Panc1 (cell line): ENCODE data around the gene KDM2B. TPM values are rescaled to one million over a fixed set of nuclear protein-coding genes. Genes with fewer than 3 reads are reported as not detected.
A peak's percentile ranks its signal among the peaks of the same experiment; 100 is the strongest.

Source experiments
- ATAC-seq: fragments of 200-7000 bp; cut with Tn5 transposase; 2 replicates; pipeline ENCODE4 v1.9.1; 2020; ENCODE audit warnings: mild to moderate bottlenecking, moderate library complexity
- BruUV-seq: library from RNA; stranded (reverse); fragments of 400-500 nt; replicated peaks from 2 replicates; lab custom pipeline; 2021; lab: Mats Ljungman, UMichigan
- CTCF ChIA-PET: fragments of 300-600 bp; sonication (Branson Sonifier 250); formaldehyde crosslinking; loops from one replicate; lab custom pipeline; 2022; ENCODE audit warnings: antibody characterized with exemption; lab: Charles Lee
- POLR2A ChIA-PET: fragments of 300-600 bp; sonication (Branson Sonifier 250); formaldehyde crosslinking; loops from one replicate; lab custom pipeline; 2022; ENCODE audit warnings: antibody characterized with exemption; lab: Charles Lee
- DNase-seq: peaks from one replicate; pipeline ENCODE4 v3.0.0-alpha.2; 2010; ENCODE audit warnings: low read depth, low spot score
- H3K27ac ChIP-seq: 2 replicates; pipeline ENCODE4 v1.5.1; 2011; ENCODE audit warnings: mild to moderate bottlenecking, low read length, inconsistent platforms
- H3K27me3 ChIP-seq: fragments of 200-500 bp; sonication (Bioruptor generic); 2 replicates; pipeline ENCODE4 v1.6.0; 2014; ENCODE audit warnings: low read length, inconsistent platforms; ENCODE audit not compliant: control insufficient read depth, insufficient read depth
- H3K36me3 ChIP-seq: fragments of 200-500 bp; sonication (Bioruptor generic); 2 replicates; pipeline ENCODE4 v1.5.1; 2014; ENCODE audit warnings: inconsistent platforms, mild to moderate bottlenecking, low read length, moderate library complexity; ENCODE audit not compliant: control insufficient read depth, insufficient read depth
- H3K4me1 ChIP-seq: 2 replicates; pipeline ENCODE4 v1.5.1; 2011; ENCODE audit warnings: inconsistent platforms, mild to moderate bottlenecking, low read length, moderate library complexity; ENCODE audit not compliant: control insufficient read depth, insufficient read depth
- H3K4me3 ChIP-seq, 2 experiments: 2 replicates each; pipeline ENCODE4 v1.5.1; 2011 to 2012; ENCODE audit warnings: low read depth in 2 of 2, low read length in 2 of 2, mild to moderate bottlenecking in 2 of 2, inconsistent platforms in 1 of 2, moderate library complexity in 1 of 2
- H3K9me3 ChIP-seq: fragments of 200-500 bp; sonication (Bioruptor generic); 2 replicates; pipeline ENCODE4 v1.5.1; 2014; ENCODE audit warnings: low read depth, mild to moderate bottlenecking, inconsistent platforms, low read length, moderate library complexity; ENCODE audit not compliant: control insufficient read depth, insufficient read depth
- CTCF ChIP-seq: fragments of 450-650 bp; IDR thresholded peaks from 2 replicates; pipeline ENCODE4 v1.5.1; 2017; ENCODE audit warnings: mild to moderate bottlenecking
- POLR2AphosphoS5 ChIP-seq: IDR thresholded peaks from 2 replicates; pipeline ENCODE4 v1.6.1; 2012; ENCODE audit warnings: mild to moderate bottlenecking, low read depth, low read length, moderate library complexity
- SIN3A ChIP-seq: IDR thresholded peaks from 2 replicates; pipeline ENCODE4 v1.6.1; 2012; ENCODE audit warnings: low read depth, mild to moderate bottlenecking, low read length, moderate library complexity, borderline replicate concordance; ENCODE audit not compliant: insufficient read depth
- TCF7L2 ChIP-seq: IDR thresholded peaks from 2 replicates; pipeline ENCODE4 v1.6.1; 2011; ENCODE audit warnings: mild to moderate bottlenecking, low read depth, low read length, inconsistent platforms
- in situ Hi-C: cut with HindIII; loops from 2 replicates; pipeline ENCODE4 v1.10.0; 2016; ENCODE audit warnings: low sequenced_read_pairs, low pct_unique_long_range_greater_than_20kb
- intact Hi-C: fragments of 100-400 bp; cut with micrococcal nuclease; formaldehyde crosslinking; loops from one replicate; pipeline ENCODE4 v1.10.0; 2022; ENCODE audit not compliant: unreplicated experiment
- total RNA-seq: library from RNA; stranded (reverse); gene quantifications from one replicate; pipeline ENCODE4 v1.2.1, GENCODE V29; 2021; ENCODE audit not compliant: unreplicated experiment
- TF ChIP-seq, protein P1 (sequence below), 2 experiments: IDR thresholded peaks; 2 replicates each; pipeline ENCODE4 v1.6.1; 2011 to 2012; ENCODE audit warnings: low read depth in 2 of 2, control low read depth in 1 of 2, low read length in 1 of 2, mild to moderate bottlenecking in 1 of 2, moderate library complexity in 1 of 2; ENCODE audit not compliant: insufficient read depth in 1 of 2

The KDM2B gene
- total RNA-seq, 1 experiment from 2014 or later, result 27.5 TPM

DNA sequence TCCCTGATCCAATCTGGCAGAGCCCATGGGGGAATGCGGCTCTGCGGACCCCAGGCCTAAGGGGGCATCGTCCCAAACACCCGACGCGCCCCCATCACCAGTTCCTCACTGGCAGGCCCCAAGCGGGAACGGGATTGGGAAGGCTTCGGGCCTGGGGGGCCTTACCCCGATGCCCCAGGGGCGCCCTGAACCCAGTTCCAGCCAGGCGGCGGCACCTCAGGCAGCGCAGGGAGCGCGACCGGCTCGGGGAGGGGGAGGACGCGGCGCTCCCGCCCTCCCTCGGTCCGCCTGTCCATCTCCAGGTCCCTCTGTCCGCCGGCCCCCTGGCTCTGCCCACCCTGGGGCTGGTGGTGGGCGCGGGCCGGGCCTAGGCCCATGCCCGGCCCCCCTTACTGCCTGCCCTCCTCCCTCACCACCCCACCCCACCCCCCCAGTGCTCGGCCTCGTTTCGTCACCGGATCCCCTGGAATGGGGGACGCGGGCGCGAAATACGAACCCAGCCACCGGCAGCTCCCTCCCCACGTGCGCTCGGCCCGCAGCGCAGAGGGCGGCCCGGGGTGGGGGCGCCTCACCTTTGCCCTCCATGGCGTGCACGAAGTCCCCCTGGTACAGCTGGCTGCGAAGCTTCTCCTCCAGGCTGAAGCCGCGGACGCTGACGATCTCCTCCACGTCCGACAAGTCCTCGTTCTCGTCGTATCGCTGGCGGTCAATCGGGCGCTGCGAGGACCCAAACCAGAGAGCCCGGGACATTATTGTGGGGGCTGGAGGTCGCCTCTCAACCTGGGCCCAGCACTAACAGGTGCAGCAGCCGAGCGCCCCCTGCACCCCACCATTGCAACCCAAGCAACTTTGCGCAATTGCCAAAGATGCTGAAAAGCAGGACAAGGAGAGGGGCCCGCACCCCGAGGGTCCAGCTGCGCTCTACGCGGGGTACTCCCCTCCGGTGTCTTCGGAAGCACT is 2.3 kb downstream of the KDM2B start:
- in situ Hi-C loops (no loop called here), intact Hi-C loops (no loop called here)
- ChIA-PET CTCF (no interaction called here), POLR2A (no interaction called here)
- ATAC-seq (no peak), DNase-seq (no peak)
- H3K4me3 ChIP-seq, result peak overlapping the region; percentile 59 to 92
- H3K4me1 ChIP-seq, result peaks cover 29% of the 10 kb centered on the region
- peak overlapping the region; percentile 23; the same call in 1 of the 2 replicates for H3K27ac ChIP-seq
- H3K27me3 ChIP-seq, result no peaks in the 10 kb centered on the region
- BruUV-seq, result no TSS peak
- no peaks in the 10 kb centered on the region for H3K36me3 ChIP-seq
- TF ChIP-seq, protein P1, sequence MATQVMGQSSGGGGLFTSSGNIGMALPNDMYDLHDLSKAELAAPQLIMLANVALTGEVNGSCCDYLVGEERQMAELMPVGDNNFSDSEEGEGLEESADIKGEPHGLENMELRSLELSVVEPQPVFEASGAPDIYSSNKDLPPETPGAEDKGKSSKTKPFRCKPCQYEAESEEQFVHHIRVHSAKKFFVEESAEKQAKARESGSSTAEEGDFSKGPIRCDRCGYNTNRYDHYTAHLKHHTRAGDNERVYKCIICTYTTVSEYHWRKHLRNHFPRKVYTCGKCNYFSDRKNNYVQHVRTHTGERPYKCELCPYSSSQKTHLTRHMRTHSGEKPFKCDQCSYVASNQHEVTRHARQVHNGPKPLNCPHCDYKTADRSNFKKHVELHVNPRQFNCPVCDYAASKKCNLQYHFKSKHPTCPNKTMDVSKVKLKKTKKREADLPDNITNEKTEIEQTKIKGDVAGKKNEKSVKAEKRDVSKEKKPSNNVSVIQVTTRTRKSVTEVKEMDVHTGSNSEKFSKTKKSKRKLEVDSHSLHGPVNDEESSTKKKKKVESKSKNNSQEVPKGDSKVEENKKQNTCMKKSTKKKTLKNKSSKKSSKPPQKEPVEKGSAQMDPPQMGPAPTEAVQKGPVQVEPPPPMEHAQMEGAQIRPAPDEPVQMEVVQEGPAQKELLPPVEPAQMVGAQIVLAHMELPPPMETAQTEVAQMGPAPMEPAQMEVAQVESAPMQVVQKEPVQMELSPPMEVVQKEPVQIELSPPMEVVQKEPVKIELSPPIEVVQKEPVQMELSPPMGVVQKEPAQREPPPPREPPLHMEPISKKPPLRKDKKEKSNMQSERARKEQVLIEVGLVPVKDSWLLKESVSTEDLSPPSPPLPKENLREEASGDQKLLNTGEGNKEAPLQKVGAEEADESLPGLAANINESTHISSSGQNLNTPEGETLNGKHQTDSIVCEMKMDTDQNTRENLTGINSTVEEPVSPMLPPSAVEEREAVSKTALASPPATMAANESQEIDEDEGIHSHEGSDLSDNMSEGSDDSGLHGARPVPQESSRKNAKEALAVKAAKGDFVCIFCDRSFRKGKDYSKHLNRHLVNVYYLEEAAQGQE (IDR thresholded peaks at IDR 0.05; ENCODE audit: insufficient read depth in 1 of 2, low read depth in 2 of 2, low read length in 1 of 2), result no peak
- TF ChIP-seq SIN3A, result no peak
- no peak for TF ChIP-seq TCF7L2
- TF ChIP-seq CTCF, result no peak
- no peak for TF ChIP-seq POLR2AphosphoS5
- H3K9me3 ChIP-seq, result no peaks in the 10 kb centered on the region

GRCh38 chr12:121577443-121578180 is 3.2 kb downstream of the KDM2B start:
- H3K27ac ChIP-seq, result no peak overlapping the region
- TF ChIP-seq SIN3A (no peak), CTCF (no peak), TCF7L2 (no peak), POLR2AphosphoS5 (no peak)
- TF ChIP-seq, protein P1 (IDR thresholded peaks at IDR 0.05; ENCODE audit: insufficient read depth in 1 of 2, low read depth in 2 of 2, low read length in 1 of 2), result no peak
- intact Hi-C loops (no loop called here), in situ Hi-C loops (no loop called here)
- no peaks in the 10 kb centered on the region for H3K9me3 ChIP-seq
- no peaks in the 10 kb centered on the region for H3K36me3 ChIP-seq
- ChIA-PET POLR2A (no interaction called here), CTCF (interaction anchor here (0.7 to 1.1 kb wide), 3 partner anchors 12 to 47 kb away, joined by 3 to 14 read pairs (median 3); no protein-coding TSS in a partner anchor)
- DNase-seq, result no peak
- BruUV-seq, result TSS peak; percentile 66
- no peak for ATAC-seq
- peaks cover 24% of the 10 kb centered on the region for H3K4me1 ChIP-seq
- no peaks in the 10 kb centered on the region for H3K27me3 ChIP-seq
- H3K4me3 ChIP-seq, result no peak overlapping the region
